HepG2 (cell line): Measurements from ENCODE around the gene DPP8. TPM values are rescaled to one million over a fixed set of nuclear protein-coding genes. Genes with fewer than 3 reads are reported as not detected.
A peak's percentile ranks its signal among the peaks of the same experiment; 100 is the strongest.

ENCODE experiments used
- FOXO4 ChIP-seq: sonication (generic); formaldehyde crosslinking; conservative IDR thresholded peaks from 2 replicates; pipeline ENCODE4 v1.8.1; 2023; ENCODE audit warnings: missing genetic modification reagents
- KAT2B ChIP-seq: fragments of 150-350 bp; IDR thresholded peaks from 2 replicates; pipeline ENCODE4 v1.6.1; 2014; ENCODE audit warnings: low read depth, low read length, borderline replicate concordance
- YY1 ChIP-seq: IDR thresholded peaks from 2 replicates; pipeline ENCODE4 v1.6.1; 2011; ENCODE audit warnings: low read length, low read depth, moderate library complexity, mild to moderate bottlenecking; ENCODE audit not compliant: insufficient read depth, insufficient replicate concordance
- ZBED4 ChIP-seq: sonication (generic); formaldehyde crosslinking; IDR thresholded peaks from 2 replicates; pipeline ENCODE4 v1.4.0; 2020; ENCODE audit warnings: missing genetic modification reagents, borderline replicate concordance
- ZBTB20 ChIP-seq: sonication (generic); formaldehyde crosslinking; IDR thresholded peaks from 2 replicates; pipeline ENCODE4 v1.8.1; 2023; ENCODE audit warnings: missing genetic modification reagents, low read depth, mild to moderate bottlenecking, borderline replicate concordance
- ZBTB3 ChIP-seq: sonication (generic); formaldehyde crosslinking; IDR thresholded peaks from 2 replicates; pipeline ENCODE4 v1.4.0; 2020; ENCODE audit warnings: low read depth, mild to moderate bottlenecking, moderate library complexity, missing genetic modification reagents, borderline replicate concordance
- ZBTB49 ChIP-seq: sonication (generic); formaldehyde crosslinking; IDR thresholded peaks from 2 replicates; pipeline ENCODE4 v1.4.0; 2020; ENCODE audit warnings: missing genetic modification reagents, borderline replicate concordance
- ZNF10 ChIP-seq: sonication (generic); formaldehyde crosslinking; IDR thresholded peaks from 2 replicates; pipeline ENCODE4 v1.4.0; 2020; ENCODE audit warnings: mild to moderate bottlenecking, low read depth, missing genetic modification reagents, borderline replicate concordance
- ZNF281 ChIP-seq: sonication (generic); formaldehyde crosslinking; IDR thresholded peaks from 2 replicates; pipeline ENCODE4 v1.4.0; 2020; ENCODE audit warnings: missing genetic modification reagents, borderline replicate concordance
- ZNF644 ChIP-seq: IDR thresholded peaks from 2 replicates; pipeline ENCODE4 v1.6.1; 2016; ENCODE audit warnings: low read depth
- ZNF710 ChIP-seq: sonication (generic); formaldehyde crosslinking; IDR thresholded peaks from 2 replicates; pipeline ENCODE4 v1.5.0; 2020; ENCODE audit warnings: mild to moderate bottlenecking, missing genetic modification reagents, borderline replicate concordance
- polyA plus RNA-seq, 8 experiments: library from polyadenylated mRNA; depleted of rRNA in 3 of 8; stranded (reverse) in 7 of 8; unstranded in 1 of 8; fragments of >200 nt; fragmentation: Illumina TruSeq in 4 of 8; extraction: Trizol in 4 of 8; gene quantifications; 2 replicates each; pipeline versions ENCODE4 v1.2.1 to v1.2.3, GENCODE V29; 2011 to 2016; ENCODE audit warnings: low read depth in 4 of 8, missing spikeins in 1 of 8, mixed read lengths in 1 of 8; ENCODE audit not compliant: insufficient read depth in 1 of 8
- total RNA-seq, 5 experiments: library from RNA; depleted of rRNA; stranded (reverse); fragments of >200 nt; fragmentation: Illumina TruSeq; extraction: Trizol; gene quantifications; 2 replicates each; pipeline ENCODE4 v1.2.3, GENCODE V29; 2016; ENCODE audit warnings: low read depth in 1 of 5
- TF ChIP-seq, protein P1 (sequence below): IDR thresholded peaks from 2 replicates; pipeline ENCODE4 v1.6.1; 2018; ENCODE audit warnings: missing genetic modification reagents, mild to moderate bottlenecking, missing compliant biosample characterization

Gene DPP8
- total and polyA plus RNA-seq, 2 of the 13 experiments (the other 11 are each of a cell fraction or from before 2014, with no cell fraction given): 18.0 to 26.3 TPM

- peak; percentile 11; the same call in 1 of the 2 replicates for TF ChIP-seq ZBTB49 (CRISPR knock-in tag)
- TF ChIP-seq ZNF281 (CRISPR knock-in tag): peak; percentile 91
- TF ChIP-seq, protein P1, sequence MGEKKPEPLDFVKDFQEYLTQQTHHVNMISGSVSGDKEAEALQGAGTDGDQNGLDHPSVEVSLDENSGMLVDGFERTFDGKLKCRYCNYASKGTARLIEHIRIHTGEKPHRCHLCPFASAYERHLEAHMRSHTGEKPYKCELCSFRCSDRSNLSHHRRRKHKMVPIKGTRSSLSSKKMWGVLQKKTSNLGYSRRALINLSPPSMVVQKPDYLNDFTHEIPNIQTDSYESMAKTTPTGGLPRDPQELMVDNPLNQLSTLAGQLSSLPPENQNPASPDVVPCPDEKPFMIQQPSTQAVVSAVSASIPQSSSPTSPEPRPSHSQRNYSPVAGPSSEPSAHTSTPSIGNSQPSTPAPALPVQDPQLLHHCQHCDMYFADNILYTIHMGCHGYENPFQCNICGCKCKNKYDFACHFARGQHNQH (CRISPR knock-in tag): peak; percentile 96
- TF ChIP-seq ZBED4: peak; percentile 96
- TF ChIP-seq KAT2B: no peak
- no peak for TF ChIP-seq FOXO4 (CRISPR knock-in tag)
- no peak for TF ChIP-seq ZNF644 (CRISPR knock-in tag)
- no peak for TF ChIP-seq ZNF10 (CRISPR knock-in tag)
- TF ChIP-seq YY1: peak; percentile 87
- peak; percentile 76; the same call in 1 of the 2 replicates for TF ChIP-seq ZNF710
- TF ChIP-seq ZBTB3: peak; percentile 92
- peak; percentile 87; the same call in 1 of the 2 replicates for TF ChIP-seq ZBTB20 (CRISPR knock-in tag)
Observed at GRCh38 chr15:65516997-65517865, at the start of gene DPP8 (continued).
